NCI-H526 (cell line): ENCODE measurements around the gene PLEKHJ1.
"Not testable (repeated sequence)": the region's sequence is repeated elsewhere in the genome, so short reads cannot be mapped to it uniquely, and the experiment has no call there.

ENCODE experiments used
- DNase-seq, 2 experiments: peaks; one replicate each; lab custom pipeline; 2025; lab: John Stamatoyannopoulos, UW

The PLEKHJ1 gene, protein sequence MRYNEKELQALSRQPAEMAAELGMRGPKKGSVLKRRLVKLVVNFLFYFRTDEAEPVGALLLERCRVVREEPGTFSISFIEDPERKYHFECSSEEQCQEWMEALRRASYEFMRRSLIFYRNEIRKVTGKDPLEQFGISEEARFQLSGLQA

DNA sequence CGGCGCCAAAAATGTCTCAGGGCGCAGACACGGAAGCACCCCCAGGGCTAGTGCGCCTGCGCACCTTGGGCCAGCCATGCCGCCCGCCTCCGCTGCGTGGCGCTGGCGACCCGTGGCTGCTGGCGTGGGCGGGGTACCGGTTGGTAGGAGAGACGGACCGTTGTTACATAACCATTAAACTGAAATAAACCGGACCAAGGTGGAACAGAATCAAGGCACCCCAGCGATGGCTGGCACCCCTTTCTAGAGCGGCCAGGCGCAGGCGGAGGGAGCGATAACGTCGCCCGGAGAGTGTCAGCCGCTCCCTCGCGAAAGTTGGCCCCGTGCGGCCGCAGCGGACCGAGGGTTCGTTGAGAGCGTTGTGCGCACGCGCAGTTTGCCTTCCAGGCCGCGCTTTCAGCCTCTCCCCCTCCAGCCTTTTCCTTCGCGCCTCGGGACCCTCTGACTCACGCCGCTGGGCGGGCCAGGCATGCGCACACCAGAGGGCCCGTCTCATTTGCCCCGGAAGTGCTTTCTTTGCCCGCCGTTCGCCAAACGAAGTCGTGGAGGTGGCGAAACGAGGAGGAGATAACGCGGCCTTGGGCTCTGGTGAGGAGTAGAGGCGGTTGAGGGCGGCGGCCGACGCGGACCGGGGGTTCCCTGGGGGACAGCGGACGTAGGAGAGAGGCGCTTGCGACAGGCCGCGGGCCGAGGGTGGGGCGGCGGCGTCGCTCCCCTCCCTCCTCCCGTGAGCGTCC, at the start of gene PLEKHJ1, which contains the start of gene SF3A2:
Gene PLEKHJ1 (minus strand): TSS at position 16 of the 737 bp plus-strand sequence. CDS start 81 bp downstream, outside the sequence.
Gene SF3A2 (plus strand): TSS at position 511 of the 737 bp plus-strand sequence. CDS start 6,595 bp downstream, outside the sequence.
- DNase-seq = peak; percentile 88 to 96

DNA sequence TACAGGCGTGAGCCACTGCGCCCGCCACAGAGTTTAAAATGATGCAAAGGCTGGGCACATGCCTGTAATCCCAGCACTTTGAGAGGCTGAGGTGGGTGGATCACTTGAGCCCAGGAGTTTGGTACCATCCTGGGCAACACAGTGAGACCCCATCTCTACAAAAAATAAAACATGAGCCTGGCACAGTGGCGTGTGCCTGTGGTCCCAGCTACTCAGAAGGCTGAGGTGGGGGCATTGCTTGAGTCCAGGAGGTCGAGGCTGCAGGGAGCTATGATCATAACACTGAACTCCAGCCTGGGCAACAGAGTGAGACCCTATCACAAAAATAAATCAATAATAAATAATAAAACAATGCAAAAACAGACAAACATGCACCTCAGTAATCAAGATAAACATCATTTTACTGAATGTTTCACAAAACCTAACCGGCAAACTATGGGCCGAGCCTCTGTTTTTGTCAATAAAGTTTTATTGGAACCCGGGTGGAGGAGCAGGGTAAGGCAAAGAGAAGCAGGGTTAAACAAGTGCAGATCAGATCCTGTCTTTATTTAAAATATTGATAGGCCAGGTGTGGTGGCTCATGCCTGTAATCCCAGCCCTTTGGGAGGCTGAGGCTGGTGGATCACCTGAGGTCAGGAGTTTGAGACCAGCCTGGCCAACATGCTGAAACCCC, 47.8 kb upstream of the PLEKHJ1 start:
- DNase-seq = no peak

DNA sequence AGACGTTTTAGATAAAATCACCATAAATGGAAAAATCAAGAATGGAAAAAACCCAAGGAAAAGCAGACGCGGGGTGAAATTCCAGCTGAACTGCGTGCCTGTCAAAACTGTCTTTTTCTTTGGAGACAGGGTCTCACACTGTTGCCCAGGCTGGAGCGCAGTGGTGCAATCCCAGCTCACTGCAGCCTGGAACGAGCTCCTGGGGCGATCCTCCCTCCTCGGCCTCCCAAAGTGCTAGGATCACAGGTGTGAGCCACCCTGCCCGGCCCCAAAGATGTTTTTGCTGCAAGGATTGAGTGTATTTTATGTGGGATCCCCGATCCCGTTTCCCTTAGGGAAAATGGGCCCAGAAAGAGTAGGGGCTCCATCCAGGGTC, 46.7 kb upstream of the PLEKHJ1 start:
- no peak for DNase-seq

DNA sequence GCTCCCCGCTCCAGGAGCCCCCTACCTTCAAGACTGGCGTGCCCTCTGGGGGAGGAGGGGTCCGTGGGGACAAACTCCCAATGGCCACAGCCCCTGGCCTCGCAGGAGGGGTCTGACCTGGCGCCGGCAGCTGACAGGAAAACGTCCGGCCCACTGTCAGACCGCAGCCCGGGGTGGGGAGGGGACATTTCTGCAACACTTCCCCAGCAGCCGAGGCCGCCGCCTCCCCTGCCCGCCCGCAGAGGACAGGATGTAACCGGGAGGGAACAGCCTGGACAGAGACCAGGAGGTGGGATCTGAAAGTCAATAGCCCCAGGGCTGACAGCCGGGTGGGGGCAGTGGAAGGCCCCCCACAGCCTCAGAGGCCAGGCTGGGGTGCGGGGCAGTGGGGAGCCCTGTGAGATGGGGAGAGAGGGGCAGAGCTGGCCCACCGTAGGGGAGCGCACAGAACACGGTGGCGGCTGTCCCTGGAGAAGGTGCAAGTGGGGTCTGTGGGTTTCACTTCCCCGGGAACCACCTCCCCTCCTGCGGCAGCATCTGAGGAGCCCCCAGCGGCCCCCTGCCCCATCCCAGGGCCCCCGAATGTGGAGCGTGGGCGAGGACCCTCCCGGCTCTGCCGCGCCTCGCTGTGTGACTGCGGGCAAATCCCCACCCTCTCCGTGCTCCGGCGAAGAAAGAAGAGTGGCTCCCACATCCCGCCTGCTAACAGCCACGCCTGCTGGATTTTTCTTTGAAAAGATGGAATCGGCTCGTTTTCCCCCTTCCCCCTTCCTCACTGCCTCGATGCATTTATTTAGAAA, 46.1 kb upstream of the PLEKHJ1 start, which contains the start of gene PEAK3:
Gene PEAK3 (minus strand): TSS at position 114 of the 800 bp plus-strand sequence. CDS start 1,244 bp downstream, outside the sequence.
- no peak for DNase-seq

DNA sequence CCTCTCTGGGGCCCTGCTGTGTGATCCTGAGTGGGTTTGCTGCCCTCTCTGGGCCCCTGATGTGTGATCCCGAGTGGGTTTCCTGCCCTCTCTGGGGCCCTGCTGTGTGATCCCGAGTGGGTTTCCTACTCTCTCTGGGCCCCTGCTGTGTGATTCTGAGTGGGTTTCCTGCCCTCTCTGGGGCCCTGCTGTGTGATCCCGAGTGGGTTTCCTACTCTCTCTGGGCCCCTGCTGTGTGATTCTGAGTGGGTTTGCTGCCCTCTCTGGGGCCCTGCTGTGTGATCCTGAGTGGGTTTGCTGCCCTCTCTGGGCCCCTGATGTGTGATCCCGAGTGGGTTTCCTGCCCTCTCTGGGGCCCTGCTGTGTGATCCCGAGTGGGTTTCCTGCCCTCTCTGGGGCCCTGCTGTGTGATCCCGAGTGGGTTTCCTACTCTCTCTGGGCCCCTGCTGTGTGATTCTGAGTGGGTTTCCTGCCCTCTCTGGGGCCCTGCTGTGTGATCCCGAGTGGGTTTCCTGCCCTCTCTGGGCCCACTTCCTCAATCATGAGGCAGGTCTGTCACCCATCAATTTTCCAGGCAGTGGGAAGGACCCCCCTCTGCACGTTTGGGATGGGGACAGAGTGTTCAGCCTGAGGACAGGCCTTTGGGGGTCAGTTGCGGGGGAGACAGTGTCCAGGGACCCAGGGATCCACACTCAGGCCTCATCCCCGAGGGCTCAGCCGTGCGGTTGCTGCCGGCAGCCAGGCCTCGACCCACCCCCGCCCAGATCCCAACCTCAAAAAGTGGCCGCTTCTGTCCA, 45.3 kb upstream of the PLEKHJ1 start:
- DNase-seq = not testable (repeated sequence)

DNA sequence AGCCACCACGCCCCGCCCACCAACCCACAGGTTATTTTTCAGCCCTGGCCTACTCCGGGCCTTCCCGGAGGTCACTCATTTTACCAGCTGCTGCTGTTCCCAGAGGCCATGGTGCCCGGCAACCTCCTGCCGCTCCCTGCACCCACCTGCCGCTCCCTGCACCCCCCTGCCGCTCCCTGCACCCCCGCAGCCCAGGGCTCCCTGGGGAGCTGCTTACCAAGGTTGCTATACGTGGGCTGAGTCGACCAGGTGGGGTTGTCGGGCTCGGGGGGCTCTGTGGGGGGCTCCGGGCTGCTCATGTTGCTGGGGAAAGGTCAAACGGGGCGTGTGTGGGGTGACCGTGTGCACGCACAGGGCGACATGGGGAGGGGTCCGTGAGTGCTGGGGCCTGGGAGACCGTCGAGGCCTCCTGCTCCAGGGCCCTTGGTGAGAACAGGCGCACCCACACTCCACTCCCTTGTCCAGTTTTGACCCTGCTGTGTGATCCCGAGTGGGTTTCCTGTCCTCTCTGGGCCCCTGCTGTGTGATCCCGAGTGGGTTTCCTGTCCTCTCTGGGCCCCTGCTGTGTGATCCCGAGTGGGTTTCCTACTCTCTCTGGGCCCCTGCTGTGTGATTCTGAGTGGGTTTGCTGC, 44.6 kb upstream of the PLEKHJ1 start:
- no peak for DNase-seq

DNA sequence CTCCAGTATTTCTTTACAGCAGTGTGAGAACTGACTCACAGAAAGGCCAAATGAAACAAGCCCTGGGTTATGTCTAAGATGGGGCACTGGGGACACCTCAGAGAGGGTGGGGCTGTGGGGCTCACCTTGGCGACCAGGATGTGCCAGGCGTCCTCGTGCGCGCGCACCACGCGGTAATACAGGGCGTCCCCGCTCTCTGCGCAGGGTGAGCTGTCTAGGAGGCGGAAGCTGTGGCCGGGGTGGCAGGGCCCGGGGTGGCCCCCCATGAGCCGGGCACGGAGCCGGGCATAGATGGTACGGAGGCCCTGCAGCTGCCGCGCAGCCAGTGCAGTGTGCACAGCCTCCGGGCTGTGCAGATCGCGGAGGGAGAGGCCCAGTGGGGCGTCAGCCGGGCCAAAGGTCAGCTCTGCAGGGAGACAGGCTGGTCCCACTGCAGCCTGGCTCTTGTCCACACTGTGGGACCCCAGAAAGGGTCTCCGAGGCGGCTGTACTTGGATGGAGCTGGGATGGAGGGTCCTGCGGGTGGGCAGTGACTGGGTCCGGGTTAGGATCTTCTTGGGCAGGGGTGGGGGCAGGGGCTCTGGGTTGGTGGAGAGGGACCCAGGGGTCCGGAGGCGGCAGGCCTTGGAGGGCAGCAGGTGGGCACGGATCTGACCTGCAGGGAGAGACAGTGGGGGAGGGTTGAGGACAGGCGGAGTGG, 42.5 kb upstream of the PLEKHJ1 start:
- DNase-seq = no peak

DNA sequence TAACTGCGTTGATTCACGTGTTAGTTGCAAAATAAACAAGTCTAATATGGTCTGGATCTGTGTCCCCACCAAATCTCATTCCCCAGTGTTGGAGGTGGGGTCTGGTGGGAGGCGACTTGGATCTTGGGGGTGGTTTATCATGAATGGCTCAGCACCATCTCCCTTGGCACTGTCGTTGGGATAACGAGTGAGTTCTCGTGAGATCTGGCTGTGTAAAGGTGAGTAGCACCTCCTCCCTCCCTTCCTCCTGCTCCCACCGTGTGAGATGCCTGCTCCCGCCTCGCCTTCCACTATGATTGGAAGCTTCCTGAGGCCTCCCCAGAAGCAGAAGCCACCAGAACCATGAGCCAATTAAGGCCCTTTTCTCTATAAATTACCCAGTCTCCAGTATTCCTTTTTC, 41.0 kb upstream of the PLEKHJ1 start:
- no peak for DNase-seq

DNA sequence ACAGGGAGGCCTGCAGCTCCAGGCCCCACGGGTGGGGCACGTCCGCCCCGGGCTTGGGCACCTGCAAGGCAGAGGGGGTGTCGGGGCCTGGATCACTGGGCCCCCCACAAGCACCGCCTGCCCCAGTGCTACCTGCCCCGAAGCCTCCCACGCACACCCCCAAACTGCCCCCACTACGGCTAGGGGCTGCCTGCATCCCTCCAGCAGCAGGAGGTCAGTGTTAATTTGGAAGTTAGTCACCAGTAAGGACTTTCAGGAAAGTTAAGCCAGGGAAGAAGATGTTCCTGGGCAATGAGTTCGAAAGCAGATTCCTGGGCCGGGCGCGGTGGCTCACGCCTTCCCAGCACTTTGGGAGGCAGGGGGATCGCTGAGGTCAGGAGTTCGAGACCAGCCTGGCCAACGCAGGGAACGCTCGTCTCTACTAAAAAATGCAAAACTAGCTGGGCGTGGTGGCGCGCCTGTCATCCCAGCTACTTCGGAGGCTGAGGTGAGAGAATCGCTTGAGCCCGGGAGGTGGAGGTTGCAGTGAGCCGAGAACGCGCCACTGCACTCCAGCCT, 40.4 kb upstream of the PLEKHJ1 start:
- no peak for DNase-seq

DNA sequence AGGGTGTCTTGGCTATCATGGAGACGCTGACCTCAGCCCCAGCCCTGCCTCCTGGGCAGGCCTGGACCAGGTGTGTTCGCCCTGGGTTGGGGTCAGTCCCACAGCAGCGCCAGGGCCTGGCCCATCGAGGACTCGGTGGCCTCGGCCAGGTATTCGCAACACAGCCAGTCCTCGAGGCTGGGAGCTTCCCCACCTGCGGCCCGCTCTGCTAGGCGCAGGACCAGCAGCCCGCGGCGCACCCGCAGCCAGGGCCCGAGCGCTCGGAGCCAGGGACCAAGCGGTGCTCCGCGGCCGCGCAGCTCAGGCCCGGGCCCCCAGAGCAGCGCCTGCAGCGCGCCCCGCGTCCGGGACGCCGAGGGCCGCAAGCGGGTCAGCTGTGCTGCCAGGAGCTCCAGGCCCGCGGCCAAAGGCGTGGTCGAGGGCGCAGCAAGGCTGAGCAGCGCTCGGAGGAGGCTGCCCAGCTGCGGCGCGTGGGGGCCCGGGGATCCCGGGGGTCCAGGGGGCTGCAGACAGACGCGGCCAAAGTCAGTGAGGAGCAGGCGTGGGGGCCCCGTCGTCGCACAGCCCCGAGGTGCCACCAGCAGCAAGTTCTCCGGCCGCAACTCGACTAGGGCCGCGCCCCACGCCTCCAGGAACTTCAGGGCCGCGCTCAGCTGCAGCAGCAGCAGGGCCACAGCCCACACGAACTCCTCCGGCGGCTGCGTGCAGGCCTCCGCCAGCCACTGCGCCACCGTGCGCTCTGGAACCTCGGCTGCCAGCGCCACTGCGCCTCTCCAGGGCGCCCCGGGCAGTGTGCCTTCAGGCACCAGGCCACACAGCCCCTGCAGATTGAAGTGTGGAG, 39.7 kb upstream of the PLEKHJ1 start:
- DNase-seq = no peak

DNA sequence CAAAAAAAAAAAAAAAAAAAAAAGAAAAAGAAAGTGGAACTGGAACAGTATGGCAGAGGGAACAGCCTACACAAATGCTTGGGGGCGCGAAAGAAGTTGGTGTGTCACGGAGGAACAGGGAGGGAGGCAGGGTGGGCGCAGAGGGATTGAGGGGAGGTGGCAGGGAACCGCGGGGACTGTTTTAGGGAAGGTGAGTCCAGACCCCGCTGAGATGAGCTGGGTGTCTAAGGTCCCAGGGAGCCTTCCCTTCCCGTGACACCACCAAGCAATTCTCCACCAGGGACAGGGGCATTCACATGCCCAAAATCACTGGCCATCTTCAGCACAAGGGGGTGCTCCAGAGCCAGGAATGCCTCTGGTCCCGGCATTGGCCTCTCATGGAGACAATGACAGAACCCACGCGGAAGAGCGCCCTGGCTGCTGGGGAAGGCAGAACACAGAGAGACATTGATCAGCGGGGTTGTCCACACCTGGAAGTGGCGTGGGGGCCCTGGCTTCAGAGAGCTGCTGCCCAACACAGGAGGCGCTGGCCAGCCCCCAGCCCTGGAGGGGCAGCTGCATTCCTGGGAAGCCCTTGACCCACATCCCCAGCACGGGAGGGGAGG, 38.9 kb upstream of the PLEKHJ1 start:
- peak; percentile 53 to 70 for DNase-seq

DNA sequence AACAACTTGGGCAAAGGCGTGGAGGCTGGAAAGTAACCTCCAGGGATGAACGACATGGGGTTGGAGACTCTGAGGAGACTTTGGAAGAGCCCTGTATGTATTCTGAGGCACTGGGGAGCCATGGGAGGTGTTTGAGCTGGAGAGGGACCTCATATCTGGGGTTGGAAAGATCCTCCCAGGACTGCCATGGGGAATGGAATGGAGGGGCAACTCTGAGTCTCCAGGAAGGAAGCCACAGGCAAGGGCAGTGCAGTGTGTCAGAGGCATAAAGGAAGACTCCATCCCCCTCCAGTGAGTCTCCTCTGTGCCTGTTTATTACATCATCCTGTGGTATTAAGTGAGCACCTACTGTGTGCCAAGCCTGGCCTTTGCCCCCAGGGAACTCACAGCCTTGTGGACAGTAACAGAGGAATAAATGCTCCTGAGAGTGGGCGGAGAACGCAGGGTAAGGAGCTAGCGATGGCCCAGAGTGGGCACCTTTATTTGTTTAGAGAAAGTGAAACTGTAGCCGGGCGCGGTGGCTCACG, 38.1 kb upstream of the PLEKHJ1 start:
- no peak for DNase-seq

DNA sequence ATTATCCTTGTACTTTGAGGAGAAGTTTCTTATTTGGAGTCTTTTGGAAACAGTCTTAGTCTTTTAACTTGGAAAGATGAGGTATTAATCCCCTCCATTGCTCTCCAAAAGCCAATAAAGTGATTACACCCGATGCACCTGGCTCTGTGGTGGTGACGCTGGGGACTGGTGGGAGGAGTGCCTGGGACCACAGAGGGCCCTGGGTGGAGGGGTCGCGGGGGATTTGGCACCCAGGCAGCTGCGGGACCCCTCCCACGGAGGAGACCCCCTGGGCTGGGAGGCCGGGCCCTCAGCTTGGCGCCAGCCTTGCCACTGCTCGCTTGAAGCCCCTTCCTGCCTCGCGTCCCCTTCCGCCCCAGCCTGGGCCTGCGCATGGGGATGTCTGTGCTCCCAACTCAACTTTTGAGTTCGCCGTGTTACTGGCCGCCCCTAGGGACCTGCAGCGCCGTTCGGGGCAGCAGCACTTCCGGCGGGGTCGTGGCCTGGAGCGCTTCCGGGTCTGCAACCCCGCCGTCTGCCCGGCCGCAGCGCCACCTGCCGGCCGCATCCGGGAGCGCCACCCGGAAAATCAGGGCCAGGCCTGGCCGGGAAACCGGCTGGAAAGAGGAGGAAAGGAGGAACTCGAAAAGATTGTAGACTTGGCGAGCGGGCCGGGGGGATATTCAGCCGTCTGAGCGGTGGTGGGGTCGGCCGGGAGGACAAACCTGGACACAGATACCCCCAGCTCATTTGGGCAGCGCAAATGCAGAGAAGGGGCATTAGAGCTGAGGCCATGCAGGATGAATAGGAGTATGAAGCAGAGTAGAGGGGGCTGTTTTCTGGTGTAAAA, 37.4 kb upstream of the PLEKHJ1 start:
- DNase-seq = peak; percentile 66 to 83

DNA sequence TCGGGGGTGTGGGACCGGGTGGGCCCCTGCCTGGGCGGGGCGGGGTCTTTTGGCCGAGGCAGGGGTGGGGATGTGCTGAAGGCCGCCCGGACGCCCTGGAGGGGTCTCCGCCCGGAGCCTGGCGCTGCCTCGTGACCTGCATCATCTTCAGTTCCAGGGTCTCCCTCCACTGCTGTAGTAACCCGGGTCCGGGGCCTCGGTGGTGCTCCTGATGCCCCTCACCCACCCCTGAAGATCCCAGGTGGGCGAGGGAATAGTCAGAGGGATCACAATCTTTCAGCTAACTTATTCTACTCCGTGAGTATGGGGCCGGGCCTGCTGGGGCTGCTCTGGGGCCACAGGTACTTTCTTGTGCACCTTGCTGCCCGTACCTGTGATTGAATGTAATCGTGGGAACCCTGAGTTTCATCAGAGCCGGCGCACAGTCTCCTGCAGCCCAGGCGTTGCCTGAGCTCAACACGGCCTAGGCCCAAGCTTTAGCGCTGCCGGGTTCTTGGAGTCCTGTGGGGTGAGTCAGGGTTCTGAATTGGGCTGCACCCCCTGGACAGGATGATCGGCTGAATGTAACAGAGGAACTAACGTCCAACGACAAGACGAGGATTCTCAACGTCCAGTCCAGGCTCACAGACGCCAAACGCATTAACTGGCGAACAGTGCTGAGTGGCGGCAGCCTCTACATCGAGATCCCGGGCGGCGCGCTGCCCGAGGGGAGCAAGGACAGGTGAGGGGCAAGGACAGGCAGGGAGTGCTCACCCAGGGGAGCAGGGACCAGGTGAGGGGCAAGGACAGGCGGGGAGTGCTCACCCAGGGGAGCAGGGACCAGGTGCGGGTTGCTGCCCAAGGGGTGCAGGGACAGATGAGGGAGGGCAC, 35.3 kb upstream of the PLEKHJ1 start:
- peak in 1 of 2 experiments; percentile 50 for DNase-seq

DNA sequence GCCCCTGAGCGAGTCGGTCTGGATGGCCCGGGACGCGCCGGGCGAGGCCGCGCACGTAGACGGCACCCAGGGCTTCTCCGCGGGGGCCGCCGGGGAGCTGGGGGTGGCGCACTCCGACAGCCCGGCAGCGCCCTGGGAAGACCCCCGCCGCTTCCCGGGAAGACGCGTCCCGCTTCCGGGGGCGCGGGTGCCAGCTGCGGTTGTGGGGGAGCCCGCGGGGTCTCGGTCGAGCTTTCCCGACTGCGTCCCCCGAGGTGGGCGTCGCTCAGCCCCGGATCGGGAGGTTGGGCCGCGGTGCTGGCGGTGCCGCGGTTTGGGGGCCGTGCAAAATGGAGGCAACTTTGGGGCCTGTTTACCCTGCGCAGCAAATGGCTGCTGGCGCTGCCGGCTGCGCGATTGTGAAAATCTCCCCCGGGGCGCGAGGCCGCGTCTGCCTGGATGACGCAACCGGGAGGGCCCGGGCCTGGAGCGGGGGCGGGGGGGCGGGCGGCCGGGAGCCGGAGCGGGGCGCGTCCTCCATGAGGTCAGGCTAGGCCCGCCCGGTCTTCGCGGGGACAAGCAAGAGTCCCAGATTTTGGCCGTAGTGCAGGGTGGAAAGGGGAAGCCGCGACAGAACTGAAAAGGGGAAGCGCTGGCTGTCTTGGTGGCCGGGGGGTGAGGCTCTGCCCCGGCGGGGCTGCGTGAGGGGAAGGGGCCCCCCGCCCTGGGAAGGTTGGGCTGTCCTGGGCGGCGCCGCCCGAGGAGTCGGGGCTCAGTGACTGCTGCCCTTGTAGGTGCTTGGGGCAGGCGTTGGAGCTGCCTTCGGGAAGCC, 34.5 kb upstream of the PLEKHJ1 start:
- no peak for DNase-seq

DNA sequence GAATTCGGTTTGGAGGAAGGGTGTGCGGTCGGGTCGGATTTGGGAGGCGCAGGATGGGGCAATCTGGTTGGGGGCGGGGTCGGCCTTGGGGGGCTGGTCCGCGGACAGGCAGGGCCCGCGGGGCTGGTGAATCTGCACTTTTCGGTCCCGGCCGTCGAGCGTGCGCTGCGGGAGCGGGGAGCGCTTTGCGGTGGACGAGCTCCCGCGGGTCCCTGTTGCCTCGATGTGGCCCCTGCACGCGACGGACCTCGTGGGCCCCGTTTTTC, 34.0 kb upstream of the PLEKHJ1 start:
- no peak for DNase-seq
